Measurements from ENCODE around the gene LRRC73.

Gene LRRC73

GRCh38 chr6:43491750-43492661 lies 18.1 kb downstream of the LRRC73 start:
- no peak for DNase-seq

DNA sequence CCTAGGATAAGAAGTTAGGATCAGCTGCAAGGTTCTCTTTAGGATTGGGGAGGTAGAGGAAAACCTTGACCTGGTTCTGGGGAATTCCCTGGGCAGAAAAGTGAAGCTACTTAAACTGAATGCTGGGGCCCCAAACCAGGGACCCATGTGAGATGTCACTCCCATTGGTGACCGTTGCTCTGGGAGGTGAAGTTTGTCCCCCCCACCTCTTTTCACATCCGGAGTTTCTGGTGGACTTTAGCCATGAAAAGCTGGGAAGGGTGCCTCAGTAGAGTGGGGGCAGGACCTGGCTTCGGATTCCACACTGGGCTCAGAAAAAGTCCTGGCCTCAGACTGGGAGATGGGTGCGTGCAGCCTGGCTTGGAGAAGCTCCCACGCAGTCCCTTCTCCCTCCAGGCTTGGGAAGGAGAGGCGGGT lies 19.6 kb downstream of the LRRC73 start:
- DNase-seq, result no peak

DNA sequence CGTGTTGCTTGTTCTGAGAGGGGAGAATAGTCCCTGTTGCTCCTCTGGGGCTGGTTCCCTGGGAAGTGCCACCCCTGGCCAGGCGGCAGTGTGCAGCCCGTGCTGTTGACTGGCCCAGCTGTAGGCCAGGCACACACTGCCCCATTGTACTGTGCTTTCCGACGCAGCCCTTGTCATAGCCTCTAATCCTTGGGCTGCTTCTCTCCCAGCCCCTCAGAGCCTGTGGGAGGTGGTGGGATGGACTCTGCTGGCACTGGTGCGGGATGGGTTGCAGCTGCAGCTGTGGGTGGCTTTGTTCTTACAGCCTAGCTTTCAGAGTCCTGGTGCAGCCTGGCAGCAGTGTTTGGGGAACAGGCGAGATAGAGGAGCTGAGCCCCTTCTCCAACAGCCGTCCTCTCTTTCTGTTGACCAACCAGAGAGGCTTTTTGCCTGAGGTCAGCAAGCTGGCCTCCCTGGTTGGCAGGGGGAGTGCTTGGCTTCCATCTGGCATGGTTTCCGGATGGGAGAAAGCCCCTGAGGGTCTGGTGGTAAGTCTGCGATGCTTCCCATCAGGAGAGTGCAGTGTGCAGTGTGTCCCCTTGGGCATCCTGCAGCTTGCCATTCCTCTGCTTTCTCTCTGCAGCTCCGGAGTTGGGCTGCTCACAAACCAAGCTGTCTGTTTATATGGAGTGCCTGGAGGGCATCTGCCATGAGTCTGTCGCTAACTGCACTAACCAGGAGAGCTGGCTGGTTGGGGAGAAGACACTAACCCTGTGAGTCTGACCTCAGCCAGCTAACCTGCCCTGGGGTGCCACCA lies 20.7 kb downstream of the LRRC73 start:
- no peak for DNase-seq

- no peak for DNase-seq
These were observed 21.4 kb downstream of the LRRC73 start for GRCh38 chr6:43488667-43489276.

- no peak for DNase-seq
These were observed 28.4 kb downstream of the LRRC73 start for GRCh38 chr6:43481591-43482236.

GRCh38 chr6:43481075-43481474 lies 29.1 kb downstream of the LRRC73 start:
- DNase-seq, result peak in 1 of 3 donors; percentile 34

DNA sequence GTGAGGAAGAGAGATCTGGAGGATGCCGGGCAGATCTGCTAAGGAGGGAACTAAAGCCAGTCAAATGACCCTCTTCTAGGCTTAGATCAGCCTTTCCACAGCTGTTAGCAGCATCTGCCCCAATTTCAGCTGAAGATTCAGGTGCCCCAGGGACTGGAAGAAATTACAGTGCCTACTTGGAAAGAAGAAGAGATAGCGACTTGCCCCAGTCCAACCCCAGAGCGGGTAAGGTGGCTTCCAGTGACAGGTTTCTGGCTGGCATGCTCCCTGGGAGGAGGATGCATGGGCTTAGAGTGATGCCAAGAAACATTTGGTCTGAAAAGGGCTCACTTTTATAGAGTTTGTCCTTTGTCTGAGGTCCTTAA lies 32.2 kb downstream of the LRRC73 start:
- no peak for DNase-seq

DNA sequence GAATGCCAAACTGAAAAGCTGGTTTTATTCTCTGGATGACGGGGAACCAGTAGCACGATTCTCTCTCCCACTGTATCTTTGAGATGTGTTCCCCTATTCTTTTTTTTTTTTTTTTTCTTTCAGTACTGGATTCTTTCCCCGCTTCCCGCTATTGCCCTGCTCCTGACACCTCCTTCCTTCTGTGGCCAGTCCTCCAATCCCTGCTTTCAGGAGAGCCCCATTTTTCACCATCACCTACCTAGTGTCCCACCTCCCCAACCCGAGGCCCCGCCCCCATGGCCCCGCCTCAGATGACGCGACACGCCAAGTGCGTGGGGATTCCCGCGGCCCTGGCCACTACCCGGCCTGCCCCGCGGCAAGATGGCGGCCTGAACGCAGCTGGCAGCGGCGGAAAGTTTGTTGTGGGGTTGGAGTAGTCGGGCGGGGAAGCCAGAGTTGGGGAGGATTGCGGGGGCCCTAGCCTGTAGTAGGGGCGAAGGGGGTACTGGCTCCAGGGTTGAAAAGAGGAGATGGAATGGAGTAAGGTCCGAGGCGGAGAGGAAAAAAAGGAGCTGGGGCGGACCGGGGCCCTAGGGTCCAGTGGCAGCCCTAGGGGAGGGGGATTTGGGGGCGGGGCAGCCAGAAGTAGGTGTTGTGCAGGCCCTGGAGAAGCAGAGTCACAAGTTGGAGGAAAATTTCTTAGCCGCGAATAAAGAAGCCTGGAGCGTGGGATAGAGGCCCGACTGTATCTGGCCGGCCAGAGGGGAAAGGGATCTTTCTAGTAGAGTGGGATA lies 32.7 kb downstream of the LRRC73 start, which contains the start of gene TJAP1:
Gene TJAP1, plus strand, starts transcription at position 336 of the 773 bp plus-strand sequence. CDS start 21,432 bp downstream, outside the sequence.
- peak; percentile 90 to 96 (median 94) for DNase-seq

- no peak for DNase-seq
These were observed 33.4 kb downstream of the LRRC73 start for GRCh38 chr6:43476746-43477145.

DNA sequence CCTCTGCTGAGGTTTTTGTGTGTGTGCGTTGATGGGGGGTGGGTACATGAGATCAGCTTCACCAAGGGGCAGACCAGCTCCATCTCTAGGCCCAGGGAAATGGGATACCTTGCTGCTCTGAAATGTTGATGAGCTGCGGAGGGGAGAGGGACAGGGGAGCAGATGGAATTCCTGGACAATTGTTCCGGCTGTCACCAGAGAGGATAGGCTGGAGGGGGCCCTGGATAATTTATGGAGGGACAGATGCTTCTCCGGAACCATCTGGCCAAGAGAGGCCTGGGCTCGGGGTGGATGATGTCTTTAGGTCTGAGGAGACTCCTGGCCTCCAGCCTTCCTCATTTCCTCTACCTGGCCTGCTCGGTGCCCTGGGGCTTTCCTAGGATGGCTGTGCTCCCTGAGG lies 34.6 kb downstream of the LRRC73 start:
- no peak for DNase-seq

GRCh38 chr6:43472515-43472914 lies 37.6 kb downstream of the LRRC73 start:
- no peak for DNase-seq

DNA sequence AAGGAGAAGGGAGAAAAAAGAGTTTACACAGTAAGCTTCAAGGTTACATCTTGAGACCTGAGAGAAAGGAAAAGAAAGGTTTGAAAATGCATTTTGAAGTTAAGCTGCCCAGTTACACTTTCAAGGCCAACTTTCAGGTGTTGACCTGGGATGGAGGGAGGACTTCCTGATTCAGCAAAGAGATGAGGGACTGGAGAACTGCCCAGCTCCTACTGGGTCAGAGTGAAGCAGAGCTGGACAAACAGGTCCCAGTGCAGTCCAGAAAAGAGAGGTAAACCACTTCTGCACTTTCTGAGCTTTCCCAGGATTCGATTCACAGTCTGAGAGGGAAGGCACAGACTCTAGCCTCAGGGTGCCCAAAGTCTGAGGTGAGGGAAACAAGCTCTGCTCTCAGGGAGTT lies 38.7 kb downstream of the LRRC73 start:
- no peak for DNase-seq

GRCh38 chr6:43469947-43470346 lies 40.2 kb downstream of the LRRC73 start:
- no peak for DNase-seq

GRCh38 chr6:43468748-43469681 lies 41.1 kb downstream of the LRRC73 start:
- DNase-seq, result no peak

DNA sequence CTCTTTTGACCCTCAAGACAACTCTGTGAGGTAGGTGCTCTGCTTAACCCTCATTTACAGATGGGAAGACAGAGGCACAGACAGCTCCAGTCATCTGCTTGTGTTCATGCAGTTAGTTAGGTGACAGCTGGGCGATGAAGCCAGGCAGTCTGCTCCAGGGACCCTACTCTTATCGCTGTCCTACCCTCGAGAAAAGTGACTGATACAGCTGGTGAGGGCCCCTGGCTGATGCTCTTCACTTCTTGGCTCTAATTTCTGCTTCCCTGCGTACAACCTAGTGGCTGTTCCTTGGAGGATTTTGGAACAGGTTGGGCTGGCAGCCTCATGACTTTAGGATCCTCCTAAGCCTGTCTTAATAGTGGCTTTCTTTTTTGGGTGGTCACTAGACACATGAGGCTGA lies 41.9 kb downstream of the LRRC73 start:
- no peak for DNase-seq

GRCh38 chr6:43467752-43468151 lies 42.4 kb downstream of the LRRC73 start:
- no peak for DNase-seq

DNA sequence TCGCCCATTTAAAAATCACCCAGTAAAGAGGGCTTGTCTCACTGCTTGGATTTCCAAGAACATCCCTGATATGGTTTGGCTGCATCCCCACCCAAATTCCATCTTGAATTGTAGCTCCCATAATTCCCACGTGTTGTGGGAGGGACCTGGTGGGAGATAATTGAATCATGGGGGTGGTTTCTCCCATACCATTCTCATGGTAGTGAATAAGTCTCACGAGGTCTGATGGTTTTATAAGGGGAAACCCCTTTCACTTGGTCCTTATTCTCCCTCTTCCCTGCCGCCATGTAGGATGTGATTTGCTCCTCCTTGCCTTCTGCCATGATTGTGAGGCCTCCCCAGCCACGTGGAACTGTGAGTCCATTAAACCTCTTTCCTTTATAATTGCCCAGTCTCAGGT lies 42.9 kb downstream of the LRRC73 start:
- peak; percentile 14 to 43 (median 32) for DNase-seq

- peak; percentile 79 to 89 (median 82) for DNase-seq
These were observed 44.2 kb downstream of the LRRC73 start for GRCh38 chr6:43465948-43466347.

DNA sequence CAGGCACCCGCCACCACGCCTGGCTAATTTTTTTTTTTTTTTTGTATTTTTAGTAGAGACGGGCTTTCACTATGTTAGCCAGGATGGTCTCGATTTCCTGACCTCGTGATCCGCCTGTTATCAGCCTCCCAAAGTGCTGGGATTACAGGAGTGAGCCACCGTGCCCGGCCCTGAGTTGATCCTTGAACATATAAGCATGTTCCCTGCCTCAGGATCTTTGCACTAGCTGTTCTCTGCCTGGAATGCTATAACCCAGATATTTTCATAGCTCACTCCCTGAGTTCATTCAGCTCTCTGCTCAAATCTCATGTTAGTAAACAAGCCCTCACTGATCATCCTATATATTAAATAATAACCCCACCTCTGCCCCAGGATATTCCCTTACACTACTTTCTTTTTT lies 45.8 kb downstream of the LRRC73 start:
- DNase-seq, result no peak

DNA sequence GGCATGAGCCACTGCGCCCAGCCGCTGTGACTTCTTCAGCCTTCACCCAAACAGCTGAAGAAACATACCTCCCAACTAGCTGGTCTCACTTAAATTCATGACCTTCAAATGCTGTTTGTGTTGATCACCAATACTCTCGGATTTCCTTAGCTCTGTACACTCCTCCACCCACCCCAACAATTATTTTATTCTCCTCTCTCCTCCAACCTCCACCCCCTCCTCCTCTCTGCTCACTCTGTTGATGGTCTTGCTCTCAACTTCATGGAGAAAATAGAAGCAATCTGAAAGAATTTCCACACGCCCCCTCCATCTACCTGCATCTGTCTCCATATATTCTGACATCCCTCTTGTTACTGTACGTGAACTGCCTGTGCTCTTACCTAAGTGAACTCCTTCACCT lies 48.2 kb downstream of the LRRC73 start:
- DNase-seq, result no peak

DNA sequence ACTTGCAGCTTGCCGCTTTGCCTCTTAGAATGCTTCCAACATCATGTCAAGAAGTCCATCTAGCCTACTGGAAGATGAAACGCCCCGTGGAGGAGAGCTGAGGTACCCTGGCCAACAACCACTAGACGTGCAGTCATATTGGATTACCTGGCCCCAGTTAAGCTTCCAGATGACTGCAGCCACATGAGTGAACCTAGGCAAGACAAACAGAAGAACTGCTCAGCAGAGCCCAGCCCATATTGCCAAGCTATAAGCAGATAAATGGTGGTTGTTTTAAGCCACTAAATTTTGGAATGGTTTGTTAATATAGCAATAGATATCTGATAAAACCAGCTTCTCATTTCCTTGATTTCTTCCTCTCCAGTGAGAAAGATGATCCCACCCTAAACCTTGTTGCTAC lies 50.1 kb downstream of the LRRC73 start:
- DNase-seq, result no peak

Measured in suppressor macrophage treated with lipopolysaccharide for 1 hour (primary cell).